Fibroblast of lung (primary cell): ENCODE data around the gene GABRR2. TPM values are rescaled to one million over a fixed set of nuclear protein-coding genes. Genes with fewer than 3 reads are reported as not detected.

Experiments
- DNase-seq, 2 donors: peaks; one replicate each; pipeline versions ENCODE4 v3.0.0 to v3.0.0-alpha.2; 2010; ENCODE audit warnings: low read depth in 2 of 2
- H2AFZ ChIP-seq: 2 replicates; pipeline ENCODE4 v1.5.1; 2012; ENCODE audit warnings: low read length, control low read depth, inconsistent platforms
- H3K27ac ChIP-seq: 2 replicates; pipeline ENCODE4 v1.5.1; 2011; ENCODE audit warnings: low read length, control low read depth; ENCODE audit not compliant: insufficient read depth
- H3K27me3 ChIP-seq: 2 replicates; pipeline ENCODE4 v1.5.1; 2011; ENCODE audit warnings: mild to moderate bottlenecking, low read length; ENCODE audit not compliant: control insufficient read depth, insufficient read depth
- H3K36me3 ChIP-seq: 2 replicates; pipeline ENCODE4 v1.5.1; 2011; ENCODE audit warnings: low read length; ENCODE audit not compliant: control insufficient read depth, insufficient read depth
- H3K4me1 ChIP-seq: 2 replicates; pipeline ENCODE4 v1.5.1; 2011; ENCODE audit warnings: low read length; ENCODE audit not compliant: control insufficient read depth, insufficient read depth; ENCODE audit errors: extremely low read depth
- H3K4me2 ChIP-seq: 2 replicates; pipeline ENCODE4 v1.5.1; 2011; ENCODE audit warnings: low read length, control low read depth; ENCODE audit not compliant: insufficient read depth; ENCODE audit errors: extremely low read depth
- H3K4me3 ChIP-seq, 4 experiments: fragments of 200-600 bp in 1 of 4; sonication (generic) in 1 of 4; replicated peaks in 1 of 4; 2 replicates each; pipeline ENCODE4 v1.5.1; 2011 to 2016; ENCODE audit warnings: low read length in 4 of 4, low read depth in 3 of 4, mild to moderate bottlenecking in 3 of 4, control low read depth in 2 of 4, inconsistent platforms in 1 of 4, mixed read lengths in 1 of 4; ENCODE audit not compliant: insufficient read depth in 1 of 4; ENCODE audit errors: control extremely low read depth in 1 of 4
- H3K79me2 ChIP-seq: 2 replicates; pipeline ENCODE4 v1.5.1; 2012; ENCODE audit warnings: mild to moderate bottlenecking, low read length, inconsistent platforms; ENCODE audit not compliant: control insufficient read depth, insufficient read depth
- H3K9ac ChIP-seq: 2 replicates; pipeline ENCODE4 v1.5.1; 2011; ENCODE audit warnings: mild to moderate bottlenecking, low read length, control low read depth; ENCODE audit not compliant: insufficient read depth
- H3K9me3 ChIP-seq: 2 replicates; pipeline ENCODE4 v1.5.1; 2012; ENCODE audit warnings: low read depth, low read length; ENCODE audit not compliant: control insufficient read depth, insufficient read depth
- H4K20me1 ChIP-seq: 2 replicates; pipeline ENCODE4 v1.5.1; 2011; ENCODE audit warnings: low read length; ENCODE audit not compliant: control insufficient read depth, insufficient read depth; ENCODE audit errors: extremely low read depth
- CTCF ChIP-seq, 2 donors: IDR thresholded peaks in 1 of 2; conservative IDR thresholded peaks in 1 of 2; 1 replicate in 1 of 2; 2 replicates in 1 of 2; pipeline ENCODE4 v1.5.1; 2011 to 2012; ENCODE audit warnings: low read length in 2 of 2, control low read depth in 1 of 2, inconsistent platforms in 1 of 2, low read depth in 1 of 2, mild to moderate bottlenecking in 1 of 2
- EZH2 ChIP-seq: IDR thresholded peaks from 2 replicates; pipeline ENCODE4 v1.5.1; 2012; ENCODE audit warnings: low read length, control low read depth, mild to moderate bottlenecking; ENCODE audit errors: missing control alignments
- polyA plus RNA-seq, 2 donors: library from polyadenylated mRNA; depleted of rRNA in 1 of 2; stranded (reverse) in 1 of 2; unstranded in 1 of 2; fragments of >200 nt; gene quantifications; 2 replicates each; pipeline ENCODE4 v1.2.1, GENCODE V29; 2011 to 2012; ENCODE audit warnings: missing spikeins in 1 of 2
- total RNA-seq: library from RNA; depleted of rRNA; stranded (reverse); fragments of >200 nt; gene quantifications from 2 replicates; pipeline ENCODE4 v1.2.1, GENCODE V29; 2014

GABRR2 gene
- total and polyA plus RNA-seq, 2 donors (not counting 1 experiment from before 2014, with no cell fraction given): 0.05 to 0.17 TPM

GRCh38 chr6:89360415-89360999 is 45.4 kb upstream of the GABRR2 start:
- H2AFZ ChIP-seq: no peak overlapping the region
- peak; percentile 18 to 87 for DNase-seq
- TF ChIP-seq EZH2 (no peak), CTCF (conservative IDR thresholded peaks at IDR 0.05 in 1 of 2, IDR thresholded peaks at IDR 0.05 in 1 of 2; ENCODE audit: low read depth in 1 of 2, low read length in 2 of 2) (no peak)
- H3K9me3 ChIP-seq: no peaks in the 10 kb centered on the region
- no peaks in the 10 kb centered on the region for H3K4me1 ChIP-seq
- no peak overlapping the region for H3K27ac ChIP-seq
- H3K79me2 ChIP-seq: no peaks in the 10 kb centered on the region
- peak overlapping the region; percentile 10 for H3K4me2 ChIP-seq
- H3K9ac ChIP-seq: no peak overlapping the region
- H3K36me3 ChIP-seq: no peaks in the 10 kb centered on the region
- no peaks in the 10 kb centered on the region for H4K20me1 ChIP-seq
- H3K27me3 ChIP-seq: no peaks in the 10 kb centered on the region
- no peak overlapping the region for H3K4me3 ChIP-seq

DNA sequence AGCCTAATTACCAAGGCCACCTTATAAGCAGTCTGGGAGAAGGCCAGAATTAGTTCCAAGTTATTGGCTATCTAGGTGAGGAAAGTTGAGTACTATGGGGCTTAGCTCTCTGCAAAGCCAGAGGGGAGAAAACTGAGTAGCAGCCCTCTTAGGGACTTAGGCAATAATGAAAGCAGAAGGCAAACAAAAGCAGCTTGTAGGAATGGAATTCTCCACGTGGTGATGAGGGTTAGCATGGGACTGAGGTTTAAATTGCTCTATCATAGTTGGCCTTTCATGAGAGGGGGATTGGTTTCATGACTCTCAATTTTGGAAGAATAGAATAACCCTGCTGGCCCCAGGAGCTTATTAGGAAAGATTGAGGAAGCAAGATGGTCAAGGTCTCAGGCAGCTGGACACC is 44.5 kb upstream of the GABRR2 start:
- no peaks in the 10 kb centered on the region for H3K9me3 ChIP-seq
- H3K27ac ChIP-seq: no peak overlapping the region
- no peak for DNase-seq
- H3K36me3 ChIP-seq: no peaks in the 10 kb centered on the region
- H3K4me3 ChIP-seq: no peak overlapping the region
- no peaks in the 10 kb centered on the region for H3K4me1 ChIP-seq
- H4K20me1 ChIP-seq: no peaks in the 10 kb centered on the region
- H3K9ac ChIP-seq: no peak overlapping the region
- no peak overlapping the region for H2AFZ ChIP-seq
- no peak for TF ChIP-seq EZH2
- TF ChIP-seq CTCF (conservative IDR thresholded peaks at IDR 0.05 in 1 of 2, IDR thresholded peaks at IDR 0.05 in 1 of 2; ENCODE audit: low read depth in 1 of 2, low read length in 2 of 2): no peak
- no peak overlapping the region for H3K4me2 ChIP-seq
- no peaks in the 10 kb centered on the region for H3K79me2 ChIP-seq
- H3K27me3 ChIP-seq: no peaks in the 10 kb centered on the region

DNA sequence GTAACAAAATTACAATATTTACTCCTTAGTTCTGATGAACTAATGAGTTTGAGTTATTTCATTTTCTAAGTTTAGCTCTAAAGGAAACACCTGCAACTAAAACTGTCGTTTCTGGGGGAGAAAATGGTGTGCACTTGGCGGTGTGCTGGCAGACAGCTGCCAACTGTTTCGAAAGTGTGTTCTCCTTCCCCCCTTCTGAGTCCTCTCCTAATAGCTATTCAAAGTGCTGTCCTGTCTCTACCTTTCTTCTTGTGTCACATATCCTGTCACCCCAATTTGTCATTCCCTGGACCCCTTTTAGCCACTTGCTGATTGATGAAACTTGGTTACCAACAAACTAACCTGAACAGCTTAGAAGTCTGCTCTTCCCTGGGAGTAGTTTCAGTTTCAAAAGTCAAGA is 42.3 kb upstream of the GABRR2 start:
- H3K27me3 ChIP-seq: no peaks in the 10 kb centered on the region
- H3K36me3 ChIP-seq: no peaks in the 10 kb centered on the region
- no peak for DNase-seq
- H4K20me1 ChIP-seq: no peaks in the 10 kb centered on the region
- H2AFZ ChIP-seq: no peak overlapping the region
- no peaks in the 10 kb centered on the region for H3K4me1 ChIP-seq
- TF ChIP-seq EZH2 (no peak), CTCF (conservative IDR thresholded peaks at IDR 0.05 in 1 of 2, IDR thresholded peaks at IDR 0.05 in 1 of 2; ENCODE audit: low read depth in 1 of 2, low read length in 2 of 2) (no peak)
- no peaks in the 10 kb centered on the region for H3K9me3 ChIP-seq
- no peak overlapping the region for H3K9ac ChIP-seq
- H3K79me2 ChIP-seq: peaks cover 1% of the 10 kb centered on the region
- H3K4me3 ChIP-seq: no peak overlapping the region
- H3K4me2 ChIP-seq: peak overlapping the region; percentile 41
- H3K27ac ChIP-seq: no peak overlapping the region
